GM21360 (cell line): ENCODE measurements around the gene PTPRO.
"Not testable (repeated sequence)": the region's sequence is repeated elsewhere in the genome, so short reads cannot be mapped to it uniquely, and the experiment has no call there.

Experiments used
- ATAC-seq: cut with Tn5 transposase; IDR thresholded peaks from one replicate; pipeline ENCODE4 v1.9.1; 2021; ENCODE audit warnings: mild to moderate bottlenecking, moderate library complexity; ENCODE audit not compliant: unreplicated experiment

The PTPRO gene

GRCh38 chr12:15599266-15600037 lies 277.1 kb downstream of the PTPRO start:
- ATAC-seq, result no peak

DNA sequence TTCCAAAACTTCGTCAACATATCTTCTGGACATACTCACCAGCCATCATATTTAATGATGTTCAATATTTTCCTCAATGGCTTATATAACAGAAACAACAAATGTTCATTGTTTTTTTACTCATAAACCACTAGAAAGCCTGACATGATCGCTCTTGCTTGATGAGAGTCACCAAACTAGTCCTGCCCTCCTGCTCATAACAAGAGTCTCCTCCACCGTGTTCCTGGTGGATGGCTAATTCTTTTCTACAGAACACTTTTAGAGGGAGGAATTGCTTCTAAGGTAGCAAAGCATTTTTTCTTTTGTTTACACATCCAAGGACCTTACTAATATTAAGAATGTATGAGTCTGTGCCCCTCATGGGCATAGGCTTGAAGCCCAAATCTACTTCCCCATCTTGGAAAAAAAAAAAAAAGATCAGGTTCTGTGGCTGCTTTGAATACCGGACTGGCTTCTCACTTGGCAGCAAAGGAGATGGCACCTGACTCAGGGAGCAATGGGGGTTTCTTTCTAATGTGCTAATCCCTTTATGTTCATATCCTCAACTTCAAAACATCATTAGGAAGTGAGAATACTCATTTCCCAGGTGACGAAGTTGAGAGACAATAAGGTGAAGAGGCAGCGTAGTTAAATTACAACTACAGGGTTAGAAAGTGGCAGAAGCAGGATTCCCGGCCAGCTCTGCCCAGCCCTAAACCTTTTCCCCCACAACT lies 278.1 kb downstream of the PTPRO start:
- no peak for ATAC-seq

- ATAC-seq, result no peak
Observed at GRCh38 chr12:15601210-15601800, 279.0 kb downstream of the PTPRO start.

GRCh38 chr12:15602051-15602672 lies 279.9 kb downstream of the PTPRO start:
- ATAC-seq, result no peak

- ATAC-seq, result no peak
Observed at GRCh38 chr12:15603474-15604085, 281.3 kb downstream of the PTPRO start.

DNA sequence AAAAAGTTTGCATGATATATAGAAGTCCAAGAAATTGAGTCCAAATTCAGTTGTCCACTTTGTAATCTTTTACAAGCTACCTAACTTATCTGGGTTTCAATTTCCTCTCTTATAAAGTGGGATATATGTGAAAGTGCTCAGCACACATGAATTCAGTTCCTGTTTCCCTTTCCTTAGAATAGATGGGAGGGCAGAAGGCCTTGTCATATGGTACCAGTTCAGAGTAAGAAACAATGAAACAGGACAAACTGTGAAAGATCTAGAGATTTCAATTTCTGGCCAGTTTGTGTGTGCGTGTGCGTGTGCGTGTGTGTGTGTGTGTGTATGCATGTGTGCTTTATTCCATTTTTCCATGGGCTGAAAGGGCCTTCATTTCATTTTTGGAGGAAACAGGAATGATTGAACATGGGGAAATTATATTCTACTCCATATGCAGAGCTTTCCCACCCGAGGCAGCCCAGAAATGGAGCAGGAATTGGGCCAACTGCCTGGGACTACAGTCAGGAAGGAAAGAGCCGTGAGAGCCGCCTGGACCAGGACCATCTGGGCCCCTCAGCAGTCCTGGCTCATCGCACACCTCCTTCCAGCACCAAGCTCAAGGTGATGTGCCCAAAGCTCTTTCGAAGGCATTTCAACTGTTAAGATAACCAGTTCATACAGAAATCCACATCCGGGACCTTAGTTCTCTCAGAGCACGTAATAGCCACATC lies 283.7 kb downstream of the PTPRO start:
- no peak for ATAC-seq

DNA sequence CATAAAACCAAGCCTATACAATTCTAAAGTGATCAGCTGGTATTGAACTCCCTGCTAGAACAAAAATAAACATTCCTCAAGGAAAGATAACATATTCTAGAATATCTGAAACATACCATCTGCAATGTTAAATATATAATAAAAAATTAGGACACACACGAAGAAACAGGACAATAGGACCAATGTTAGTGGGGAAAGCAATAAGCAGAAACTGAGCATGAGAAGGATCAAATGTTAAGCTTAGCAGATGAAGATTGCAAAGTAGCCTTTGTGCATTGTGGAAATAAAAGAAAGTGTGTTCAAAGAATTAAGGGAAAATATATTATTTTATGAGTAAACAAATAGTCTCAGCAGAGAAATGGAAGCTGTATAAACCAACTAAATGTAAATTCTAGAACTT lies 286.1 kb downstream of the PTPRO start:
- no peak for ATAC-seq

DNA sequence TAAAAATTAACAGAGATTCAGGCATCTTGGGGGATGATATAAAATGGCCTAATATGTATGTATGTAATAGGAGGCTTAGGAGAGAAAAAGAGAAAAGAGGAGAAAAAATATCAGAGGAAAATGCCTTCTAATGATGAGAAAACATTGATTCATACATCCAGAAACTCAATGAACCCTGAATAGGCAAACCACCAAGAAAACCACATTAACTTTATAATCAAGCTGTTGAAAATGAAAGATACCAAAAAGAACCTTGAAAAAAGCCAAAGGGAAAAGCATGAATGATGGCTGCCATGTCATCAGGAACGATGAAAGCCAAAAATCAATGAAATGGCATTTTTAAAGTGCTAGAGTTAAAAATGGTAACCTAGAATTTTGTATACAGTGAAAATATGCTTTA lies 286.6 kb downstream of the PTPRO start:
- ATAC-seq, result no peak

GRCh38 chr12:15613981-15614380 lies 291.7 kb downstream of the PTPRO start:
- no peak for ATAC-seq

DNA sequence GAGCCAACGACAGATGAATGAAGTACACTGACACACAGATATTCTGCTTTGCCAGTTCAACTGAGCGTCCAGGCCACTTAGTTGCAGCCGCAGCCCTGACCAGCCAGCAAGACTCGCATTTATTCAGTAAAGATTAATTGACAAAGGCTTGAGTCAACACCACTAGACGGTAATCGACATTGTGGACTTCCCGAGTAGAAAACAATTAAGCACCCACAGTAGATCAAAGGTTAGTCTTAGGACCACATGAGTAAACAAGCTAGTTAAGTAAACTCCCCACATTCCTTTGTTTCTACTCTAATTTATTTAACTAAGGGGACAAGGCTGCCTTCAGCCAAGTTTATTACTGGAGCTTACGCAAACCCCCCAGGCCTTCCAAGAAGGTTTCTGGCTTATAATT lies 294.2 kb downstream of the PTPRO start:
- ATAC-seq, result not testable (repeated sequence)

GRCh38 chr12:15620741-15621539 lies 298.6 kb downstream of the PTPRO start:
- no peak for ATAC-seq

DNA sequence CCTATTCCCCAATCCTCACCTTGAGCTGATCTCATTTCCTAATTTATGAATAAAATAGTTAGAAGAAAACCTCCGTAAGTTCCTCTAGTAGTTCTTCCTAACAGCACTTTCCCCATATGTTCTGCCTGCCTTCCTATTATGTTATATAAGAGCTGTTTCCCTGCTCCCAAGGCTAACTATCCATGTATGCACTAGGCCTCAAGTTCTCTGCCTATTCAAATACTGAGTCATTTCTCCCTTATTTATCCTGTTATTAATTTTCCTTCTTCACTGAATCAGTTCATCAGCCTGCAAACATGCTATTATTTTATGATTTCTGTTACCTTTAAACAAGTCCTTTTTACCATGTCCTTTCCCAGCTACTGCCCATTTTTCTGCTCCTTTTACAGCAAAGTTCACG lies 302.8 kb downstream of the PTPRO start:
- no peak for ATAC-seq

- ATAC-seq, result no peak
Observed at GRCh38 chr12:15627995-15628945, 306.0 kb downstream of the PTPRO start.

GRCh38 chr12:15629108-15629507 lies 306.8 kb downstream of the PTPRO start:
- peak; percentile 78 for ATAC-seq

GRCh38 chr12:15629761-15630160 lies 307.5 kb downstream of the PTPRO start:
- no peak for ATAC-seq

DNA sequence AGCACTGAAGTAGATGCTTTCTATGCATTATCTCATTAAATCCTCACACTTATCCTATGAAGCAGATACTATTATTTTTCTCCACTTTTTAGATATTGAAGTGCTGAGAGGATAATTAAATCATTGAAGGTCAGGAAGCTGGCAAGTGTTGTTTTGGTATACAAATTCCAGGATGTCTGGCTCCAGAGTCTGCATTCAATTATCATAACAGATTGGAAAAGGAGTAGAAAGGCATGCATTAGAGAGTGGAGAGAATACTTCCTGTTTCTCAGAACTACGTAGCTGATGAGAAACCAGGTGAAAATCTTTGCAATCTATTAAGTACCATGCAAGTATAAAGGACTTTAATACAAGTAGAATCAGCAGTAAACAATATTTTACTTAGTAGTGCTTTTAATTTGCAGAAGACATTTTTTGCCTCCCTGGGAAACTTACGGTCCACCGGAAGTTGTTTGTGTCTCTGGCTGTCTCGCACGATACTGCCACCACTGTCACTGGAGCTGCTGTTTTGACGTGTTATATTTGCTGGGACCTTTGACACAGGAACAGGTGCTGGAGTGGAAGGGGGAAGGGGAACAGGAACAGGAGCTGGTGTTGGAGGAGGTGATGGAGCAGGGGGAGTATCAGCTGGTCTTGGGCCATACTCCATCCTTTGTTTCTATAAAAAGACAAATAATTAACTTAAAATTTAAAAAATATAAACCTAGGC lies 308.9 kb downstream of the PTPRO start:
- ATAC-seq, result no peak

DNA sequence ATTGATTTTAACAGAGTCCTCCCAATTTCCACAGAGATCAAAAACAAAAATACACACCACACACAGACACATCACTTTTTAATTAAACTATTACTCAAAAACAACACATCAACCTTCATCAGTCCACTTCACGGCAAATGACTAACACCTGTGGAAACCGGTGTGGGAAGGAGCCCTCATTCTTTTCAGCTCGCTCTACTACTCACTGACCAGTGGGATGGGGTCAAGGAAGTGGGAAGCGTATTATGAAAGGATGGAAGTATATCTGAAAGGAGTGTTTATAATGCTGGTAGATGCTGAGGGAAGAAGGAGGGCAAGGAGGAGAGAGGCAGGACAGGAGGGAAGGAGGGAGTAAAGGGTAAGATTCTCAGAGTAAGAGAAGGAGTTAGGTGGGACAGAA lies 310.4 kb downstream of the PTPRO start:
- ATAC-seq, result no peak

GRCh38 chr12:15633201-15633600 lies 310.9 kb downstream of the PTPRO start:
- no peak for ATAC-seq
